ENCODE measurements around the gene AMPD2.
"Not testable (repeated sequence)": the region's sequence is repeated elsewhere in the genome, so short reads cannot be mapped to it uniquely, and the experiment has no call there.

The AMPD2 gene

DNA sequence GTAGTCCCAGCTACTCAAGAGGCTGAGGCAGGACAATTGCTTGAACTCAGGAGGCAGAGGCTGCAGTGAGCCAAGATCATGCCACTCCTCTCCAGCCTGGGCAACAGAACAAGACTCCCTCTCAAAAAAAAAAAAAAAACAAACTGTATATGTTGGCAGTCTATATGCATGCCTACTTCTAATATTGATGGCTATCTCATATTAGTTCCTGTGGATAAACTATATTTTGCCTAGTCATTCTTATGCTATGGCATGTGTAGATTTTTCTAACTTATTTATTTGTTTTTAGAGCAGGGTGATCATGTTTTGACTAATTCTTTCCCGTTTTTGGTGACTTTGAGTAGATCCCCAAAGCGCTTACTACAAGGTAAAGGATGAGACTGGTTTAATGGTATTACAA is 59.0 kb downstream of the AMPD2 start:
- DNase-seq (ENCODE audit: low read depth, low spot score), result not testable (repeated sequence)
